ENCODE measurements around the gene GAST. TPM values are rescaled to one million over a fixed set of nuclear protein-coding genes. Genes with fewer than 3 reads are reported as not detected.
A peak's percentile ranks its signal among the peaks of the same experiment; 100 is the strongest.

The GAST gene
- total RNA-seq, 4 donors from 2014 or later = not detected

DNA sequence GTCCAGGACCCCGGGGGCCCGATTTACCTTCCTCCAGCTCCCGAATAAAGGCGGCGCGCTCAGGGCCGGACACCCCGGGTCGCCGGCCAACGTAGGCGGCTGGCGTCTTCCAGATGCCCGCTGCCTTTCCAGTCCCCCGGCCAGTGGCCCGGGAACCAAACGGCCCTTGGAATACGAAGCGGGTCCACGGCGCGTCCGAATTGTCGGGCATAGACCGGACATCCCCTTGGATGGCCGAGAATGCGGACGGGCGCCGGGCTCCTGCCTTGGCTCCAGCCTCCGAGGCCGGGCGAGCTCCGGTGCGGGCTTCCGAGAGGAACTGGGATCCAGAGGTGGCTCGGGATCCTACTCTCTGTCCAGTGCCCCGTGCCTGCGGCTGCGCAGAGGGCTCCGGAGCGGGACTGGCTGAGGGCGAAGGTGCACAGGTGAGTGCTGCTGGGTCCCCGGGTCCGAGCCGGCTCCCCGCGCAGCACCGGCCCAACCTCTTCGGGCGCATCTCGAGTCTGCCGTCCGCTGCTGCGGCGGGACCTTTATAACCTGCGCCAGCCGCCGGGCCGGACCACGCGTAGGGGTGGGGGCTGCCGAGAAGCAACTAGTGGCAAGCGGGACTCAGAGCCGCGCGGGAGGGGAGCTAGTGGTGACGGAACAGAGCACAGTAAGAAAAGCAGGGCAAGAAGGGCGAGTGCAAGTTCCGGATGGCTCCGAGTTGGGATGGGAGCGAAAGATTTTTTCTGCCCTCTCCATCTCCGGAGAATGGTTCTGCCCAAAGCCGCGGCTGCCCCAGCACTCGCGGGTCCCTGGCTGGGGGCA, 22.2 kb downstream of the GAST start, which contains the start of gene HAP1:
TSS of gene HAP1 (minus strand) at position 505 of the 810 bp plus-strand sequence. CDS start at position 496, 9 bp downstream.
- WGBS = 2% methylated on average over 53 of the region's 77 CpGs
- Histone ChIP-seq H3K27me3 (peaks cover 11 to 87% (median 42%) of the 10 kb centered on the region in 4 donors), H3K4me3 (peak within 1 kb of the TSS; percentile 45 to 53 (median 48)), H3K4me1 (peaks cover 18 to 28% (median 21%) of the 10 kb centered on the region in 4 donors), H3K9me3 (no peaks in the 10 kb centered on the region), H3K27ac (replicated peaks in 1 of 4) (no peak within 1 kb of the TSS), H3K36me3 (no peaks in the 10 kb centered on the region)
- intact Hi-C loops (cut with DNase I) = no loop called here
- peak in 1 of 2 donors; percentile 12 for TF ChIP-seq POLR2AphosphoS5 (IDR thresholded peaks at IDR 0.05)
- no peak for TF ChIP-seq POLR2A (IDR thresholded peaks at IDR 0.05; ENCODE audit: low read depth)
- no peak for DNase-seq (ENCODE audit: extremely low spot score)

DNA sequence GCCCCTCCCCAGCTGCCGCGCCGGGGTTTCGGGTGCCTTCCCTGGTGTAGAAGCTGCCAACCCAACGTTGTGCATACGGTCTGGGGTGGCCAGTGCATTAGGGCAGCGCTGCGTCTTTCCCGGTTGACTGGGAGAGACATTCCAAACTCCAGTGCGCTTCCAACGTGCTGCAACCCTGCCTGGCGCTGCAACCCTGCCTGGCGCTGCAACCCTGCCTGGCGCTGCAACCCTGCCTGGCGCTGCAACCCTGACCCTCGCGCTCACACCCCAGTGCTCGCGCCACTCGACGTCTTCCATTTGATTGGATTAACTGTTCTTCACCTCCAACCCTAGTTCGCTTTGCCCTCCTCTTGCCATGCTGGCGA, 22.8 kb downstream of the GAST start:
- H3K4me1 ChIP-seq = peaks cover 18 to 28% (median 21%) of the 10 kb centered on the region in 4 donors
- WGBS = 27% methylated on average over 2 of the region's 23 CpGs

DNA sequence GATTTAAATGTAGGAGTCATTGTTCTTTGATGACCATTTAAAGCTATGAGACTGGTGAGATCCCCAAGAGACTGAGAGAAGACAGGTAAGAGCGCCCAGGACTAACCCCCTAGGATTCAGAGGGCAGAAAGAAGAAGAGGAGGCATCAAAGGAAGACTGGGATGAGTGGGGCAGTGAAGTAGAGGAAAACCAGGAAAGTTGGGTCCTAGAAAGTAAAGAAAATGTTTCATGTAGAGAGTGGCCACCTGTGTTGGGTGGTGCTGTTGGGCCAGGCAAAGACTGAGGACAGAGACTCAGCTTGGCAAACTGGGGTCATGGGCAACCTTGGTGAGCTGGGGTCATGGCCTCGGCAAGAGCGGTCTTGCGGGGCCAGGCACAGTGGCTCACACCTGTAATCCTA, 23.6 kb downstream of the GAST start:
- Histone ChIP-seq H3K36me3 (no peaks in the 10 kb centered on the region), H3K9me3 (no peaks in the 10 kb centered on the region), H3K27ac (replicated peaks in 1 of 4) (no peak overlapping the region), H3K27me3 (peaks cover 11 to 81% (median 42%) of the 10 kb centered on the region in 4 donors), H3K4me3 (no peak overlapping the region), H3K4me1 (peaks cover 18 to 28% (median 21%) of the 10 kb centered on the region in 4 donors)
- TF ChIP-seq POLR2A (IDR thresholded peaks at IDR 0.05; ENCODE audit: low read depth) = no peak
- TF ChIP-seq, protein P1, sequence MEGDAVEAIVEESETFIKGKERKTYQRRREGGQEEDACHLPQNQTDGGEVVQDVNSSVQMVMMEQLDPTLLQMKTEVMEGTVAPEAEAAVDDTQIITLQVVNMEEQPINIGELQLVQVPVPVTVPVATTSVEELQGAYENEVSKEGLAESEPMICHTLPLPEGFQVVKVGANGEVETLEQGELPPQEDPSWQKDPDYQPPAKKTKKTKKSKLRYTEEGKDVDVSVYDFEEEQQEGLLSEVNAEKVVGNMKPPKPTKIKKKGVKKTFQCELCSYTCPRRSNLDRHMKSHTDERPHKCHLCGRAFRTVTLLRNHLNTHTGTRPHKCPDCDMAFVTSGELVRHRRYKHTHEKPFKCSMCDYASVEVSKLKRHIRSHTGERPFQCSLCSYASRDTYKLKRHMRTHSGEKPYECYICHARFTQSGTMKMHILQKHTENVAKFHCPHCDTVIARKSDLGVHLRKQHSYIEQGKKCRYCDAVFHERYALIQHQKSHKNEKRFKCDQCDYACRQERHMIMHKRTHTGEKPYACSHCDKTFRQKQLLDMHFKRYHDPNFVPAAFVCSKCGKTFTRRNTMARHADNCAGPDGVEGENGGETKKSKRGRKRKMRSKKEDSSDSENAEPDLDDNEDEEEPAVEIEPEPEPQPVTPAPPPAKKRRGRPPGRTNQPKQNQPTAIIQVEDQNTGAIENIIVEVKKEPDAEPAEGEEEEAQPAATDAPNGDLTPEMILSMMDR (IDR thresholded peaks at IDR 0.05) = no peak
- TF ChIP-seq POLR2AphosphoS5 (IDR thresholded peaks at IDR 0.05) = no peak
- no peak for TF ChIP-seq EP300 (IDR thresholded peaks at IDR 0.05)
- no peak for DNase-seq (ENCODE audit: extremely low spot score)
- 95% methylated on average over 4 of the region's 4 CpGs for WGBS
- intact Hi-C loops (cut with DNase I) = loop anchor here (5.0 kb wide), 1 partner anchor 152 kb away; no protein-coding TSS in a partner anchor

More for the DNA sequence above, 22.8 kb downstream of the GAST start:
- H3K27me3 ChIP-seq = peaks cover 11 to 89% (median 42%) of the 10 kb centered on the region in 4 donors
- peak overlapping the region; percentile 45 to 53 (median 48) for H3K4me3 ChIP-seq
- no peak overlapping the region for H3K27ac ChIP-seq (replicated peaks in 1 of 4)
- no peaks in the 10 kb centered on the region for H3K36me3 ChIP-seq
- no peak for DNase-seq (ENCODE audit: extremely low spot score)
- intact Hi-C loops (cut with DNase I) = loop anchor here (5.0 kb wide), 1 partner anchor 152 kb away; no protein-coding TSS in a partner anchor
- TF ChIP-seq POLR2A (IDR thresholded peaks at IDR 0.05; ENCODE audit: low read depth) (no peak), EP300 (IDR thresholded peaks at IDR 0.05) (no peak), POLR2AphosphoS5 (IDR thresholded peaks at IDR 0.05) (no peak)
- TF ChIP-seq, protein P1 (IDR thresholded peaks at IDR 0.05) = no peak
- no peaks in the 10 kb centered on the region for H3K9me3 ChIP-seq

DNA sequence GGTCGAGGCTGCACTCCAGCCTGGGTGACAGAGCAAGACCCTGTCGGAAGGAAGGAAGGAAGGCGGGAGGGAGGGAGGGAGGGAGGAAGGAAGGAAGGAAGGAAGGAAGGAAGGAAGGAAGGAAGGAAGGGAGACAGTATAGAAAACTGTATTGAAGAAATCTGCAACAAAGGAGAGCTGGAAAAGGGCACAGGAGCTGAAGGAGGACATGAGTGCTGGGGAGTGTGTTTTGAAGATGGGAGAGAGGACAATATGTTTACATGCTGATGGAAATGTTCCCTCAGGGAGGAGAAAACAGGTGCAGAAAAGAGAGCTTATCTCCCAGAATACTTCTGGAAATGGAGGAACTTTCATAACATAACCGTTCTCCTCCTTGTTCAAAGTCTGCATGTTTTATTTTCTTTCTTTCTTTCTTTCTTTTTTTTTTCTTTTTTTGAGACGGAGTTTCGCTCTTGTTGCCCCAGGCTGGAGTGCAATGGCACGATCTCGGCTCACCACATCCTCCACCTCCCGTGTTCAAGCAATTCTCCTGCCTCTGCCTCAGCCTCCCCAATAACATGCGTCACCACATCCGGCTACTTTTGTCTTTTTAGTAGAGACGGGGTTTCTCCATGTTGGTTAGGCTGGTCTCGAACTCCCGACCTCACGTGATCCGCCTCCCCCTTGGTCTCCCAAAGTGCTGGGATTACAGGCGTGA, 25.0 kb downstream of the GAST start:
- H3K27me3 ChIP-seq = peaks cover 11 to 70% (median 42%) of the 10 kb centered on the region in 4 donors
- no peak for DNase-seq (ENCODE audit: extremely low spot score)
- H3K36me3 ChIP-seq = no peaks in the 10 kb centered on the region
- no peaks in the 10 kb centered on the region for H3K9me3 ChIP-seq
- intact Hi-C loops (cut with DNase I) = loop anchor here (5.0 kb wide), 1 partner anchor 150 kb away; no protein-coding TSS in a partner anchor
- TF ChIP-seq POLR2AphosphoS5 (IDR thresholded peaks at IDR 0.05) (no peak), EP300 (IDR thresholded peaks at IDR 0.05) (no peak), POLR2A (IDR thresholded peaks at IDR 0.05; ENCODE audit: low read depth) (no peak)
- TF ChIP-seq, protein P1 (IDR thresholded peaks at IDR 0.05) = no peak
- WGBS = 75% methylated on average over 17 of the region's 17 CpGs
- no peak overlapping the region for H3K4me3 ChIP-seq
- H3K4me1 ChIP-seq = peaks cover 18 to 28% (median 21%) of the 10 kb centered on the region in 4 donors
- no peak overlapping the region for H3K27ac ChIP-seq (replicated peaks in 1 of 4)

DNA sequence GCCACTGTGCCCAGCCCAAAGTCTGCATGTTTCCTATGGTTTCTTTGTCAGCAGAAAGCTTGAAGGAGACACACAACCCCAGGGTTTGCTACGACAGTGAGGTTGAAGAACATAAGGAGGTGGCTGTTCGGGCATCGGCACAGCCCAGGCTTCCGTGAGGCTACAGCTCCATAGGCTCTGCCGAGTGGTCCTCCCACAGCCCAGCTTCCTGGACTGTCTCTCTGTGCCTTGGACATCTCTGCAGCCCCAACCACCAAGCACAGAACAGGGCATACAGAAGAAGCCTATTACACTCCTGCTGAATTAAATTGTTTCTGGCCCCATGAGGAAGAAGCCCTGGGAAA, 25.5 kb downstream of the GAST start:
- intact Hi-C loops (cut with DNase I) = loop anchor here (1.0 to 5.0 kb wide), 2 partner anchors 64 to 150 kb away; no protein-coding TSS in a partner anchor
- peaks cover 18 to 28% (median 21%) of the 10 kb centered on the region in 4 donors for H3K4me1 ChIP-seq
- no peaks in the 10 kb centered on the region for H3K9me3 ChIP-seq
- H3K36me3 ChIP-seq = no peaks in the 10 kb centered on the region
- H3K4me3 ChIP-seq = no peak overlapping the region
- DNase-seq (ENCODE audit: extremely low spot score) = no peak
- TF ChIP-seq POLR2A (IDR thresholded peaks at IDR 0.05; ENCODE audit: low read depth) (no peak), EP300 (IDR thresholded peaks at IDR 0.05) (no peak), POLR2AphosphoS5 (IDR thresholded peaks at IDR 0.05) (no peak)
- TF ChIP-seq, protein P1 (IDR thresholded peaks at IDR 0.05) = no peak
- no peak overlapping the region for H3K27ac ChIP-seq (replicated peaks in 1 of 4)
- 68% methylated on average over 4 of the region's 5 CpGs for WGBS
- H3K27me3 ChIP-seq = peaks cover 11 to 64% (median 40%) of the 10 kb centered on the region in 4 donors
